Measurements from ENCODE around the gene ANTKMT. TPM values are rescaled to one million over a fixed set of nuclear protein-coding genes. Genes with fewer than 3 reads are reported as not detected.
A peak's percentile ranks its signal among the peaks of the same experiment; 100 is the strongest.

Gene ANTKMT
- total RNA-seq, 1 donor from 2014 or later, result 7.5 TPM

DNA sequence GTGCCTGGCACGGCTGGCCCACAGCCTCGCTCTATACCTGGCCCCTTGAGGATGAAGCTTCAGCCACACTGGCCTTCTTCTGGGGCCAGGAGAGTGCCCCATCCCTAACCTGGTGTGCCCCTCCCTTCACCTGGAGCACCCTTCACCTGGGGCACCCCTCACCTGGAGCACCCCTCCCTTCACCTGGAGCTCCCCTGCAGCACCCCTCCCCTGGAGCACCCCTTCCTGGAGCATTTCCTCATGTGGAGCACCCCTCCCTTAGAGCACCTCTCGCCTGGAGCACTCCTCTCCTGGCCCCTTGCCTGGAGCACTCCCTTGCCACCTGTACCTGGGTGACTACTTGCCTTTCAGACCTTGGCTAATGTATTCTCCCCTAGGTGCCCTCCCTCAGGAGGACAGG lies 12.9 kb upstream of the ANTKMT start:
- Histone ChIP-seq H3K36me3 (no peaks in the 10 kb centered on the region), H3K79me2 (ENCODE audit: low read depth) (no peaks in the 10 kb centered on the region), H3F3A (ENCODE audit: low read depth) (peaks cover 29% of the 10 kb centered on the region), H2AFZ (replicated peaks) (no peak overlapping the region), H3K4me2 (no peak overlapping the region), H3K4me3 (no peak overlapping the region), H4K20me1 (ENCODE audit: low read depth) (peaks cover 48% of the 10 kb centered on the region), H3K9me3 (ENCODE audit: low read depth) (no peaks in the 10 kb centered on the region), H3K4me1 (peaks cover 6% of the 10 kb centered on the region), H3K27ac (no peak overlapping the region), H3K27me3 (peaks cover 99% of the 10 kb centered on the region), H3K9ac (no peak overlapping the region)
- H3K36me3 Mint-ChIP-seq, result no peaks in the 10 kb centered on the region
- no peaks in the 10 kb centered on the region for H3K9me3 Mint-ChIP-seq
- H3K27ac Mint-ChIP-seq, result no peak overlapping the region
- DNase-seq (ENCODE audit: low spot score), result no peak
- TF ChIP-seq EZH2 (IDR thresholded peaks at IDR 0.05), result no peak
- no peak for TF ChIP-seq EZH2phosphoT487 (IDR thresholded peaks at IDR 0.05)
- TF ChIP-seq, protein P1, sequence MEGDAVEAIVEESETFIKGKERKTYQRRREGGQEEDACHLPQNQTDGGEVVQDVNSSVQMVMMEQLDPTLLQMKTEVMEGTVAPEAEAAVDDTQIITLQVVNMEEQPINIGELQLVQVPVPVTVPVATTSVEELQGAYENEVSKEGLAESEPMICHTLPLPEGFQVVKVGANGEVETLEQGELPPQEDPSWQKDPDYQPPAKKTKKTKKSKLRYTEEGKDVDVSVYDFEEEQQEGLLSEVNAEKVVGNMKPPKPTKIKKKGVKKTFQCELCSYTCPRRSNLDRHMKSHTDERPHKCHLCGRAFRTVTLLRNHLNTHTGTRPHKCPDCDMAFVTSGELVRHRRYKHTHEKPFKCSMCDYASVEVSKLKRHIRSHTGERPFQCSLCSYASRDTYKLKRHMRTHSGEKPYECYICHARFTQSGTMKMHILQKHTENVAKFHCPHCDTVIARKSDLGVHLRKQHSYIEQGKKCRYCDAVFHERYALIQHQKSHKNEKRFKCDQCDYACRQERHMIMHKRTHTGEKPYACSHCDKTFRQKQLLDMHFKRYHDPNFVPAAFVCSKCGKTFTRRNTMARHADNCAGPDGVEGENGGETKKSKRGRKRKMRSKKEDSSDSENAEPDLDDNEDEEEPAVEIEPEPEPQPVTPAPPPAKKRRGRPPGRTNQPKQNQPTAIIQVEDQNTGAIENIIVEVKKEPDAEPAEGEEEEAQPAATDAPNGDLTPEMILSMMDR (IDR thresholded peaks at IDR 0.05), result no peak
- peaks cover 34% of the 10 kb centered on the region for H3K4me1 Mint-ChIP-seq
- peak overlapping the region; percentile 63 for H3K4me3 Mint-ChIP-seq
- peaks cover 39% of the 10 kb centered on the region for H3K27me3 Mint-ChIP-seq (ENCODE audit: insufficient read depth, low read depth)

DNA sequence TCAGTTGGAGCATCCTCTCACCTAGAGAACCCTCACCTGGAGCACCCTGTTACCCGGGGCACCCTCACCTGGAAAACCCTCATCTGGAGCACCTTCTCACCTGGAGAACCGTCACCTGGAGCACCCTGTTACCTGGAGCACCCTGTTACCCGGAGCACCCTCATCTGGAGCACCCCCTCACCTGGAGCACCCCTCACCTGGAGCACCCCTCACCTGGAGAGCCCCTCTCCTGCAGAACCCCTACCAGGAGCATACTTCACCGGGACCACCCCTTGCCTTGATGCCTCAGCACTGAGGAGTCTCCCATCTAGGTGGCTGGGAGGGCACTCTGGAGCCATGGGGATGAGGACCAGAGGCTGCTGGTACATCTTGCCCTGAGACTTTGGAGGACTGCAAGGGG lies 12.0 kb upstream of the ANTKMT start:
- Histone ChIP-seq H3K4me1 (peaks cover 6% of the 10 kb centered on the region), H3K4me2 (no peak overlapping the region), H3K9me3 (ENCODE audit: low read depth) (no peaks in the 10 kb centered on the region), H2AFZ (replicated peaks) (no peak overlapping the region), H3K4me3 (no peak overlapping the region), H3F3A (ENCODE audit: low read depth) (peaks cover 34% of the 10 kb centered on the region), H3K79me2 (ENCODE audit: low read depth) (no peaks in the 10 kb centered on the region), H4K20me1 (ENCODE audit: low read depth) (peaks cover 38% of the 10 kb centered on the region), H3K27ac (no peak overlapping the region), H3K9ac (no peak overlapping the region), H3K27me3 (peaks cover 99% of the 10 kb centered on the region), H3K36me3 (no peaks in the 10 kb centered on the region)
- TF ChIP-seq EZH2 (IDR thresholded peaks at IDR 0.05) (no peak), EZH2phosphoT487 (IDR thresholded peaks at IDR 0.05) (no peak)
- TF ChIP-seq, protein P1 (IDR thresholded peaks at IDR 0.05), result no peak
- no peaks in the 10 kb centered on the region for H3K9me3 Mint-ChIP-seq
- H3K4me3 Mint-ChIP-seq, result peak overlapping the region; percentile 78
- DNase-seq (ENCODE audit: low spot score), result no peak
- H3K4me1 Mint-ChIP-seq, result peaks cover 38% of the 10 kb centered on the region
- H3K27ac Mint-ChIP-seq, result no peak overlapping the region
- H3K27me3 Mint-ChIP-seq (ENCODE audit: insufficient read depth, low read depth), result peaks cover 35% of the 10 kb centered on the region
- no peaks in the 10 kb centered on the region for H3K36me3 Mint-ChIP-seq

DNA sequence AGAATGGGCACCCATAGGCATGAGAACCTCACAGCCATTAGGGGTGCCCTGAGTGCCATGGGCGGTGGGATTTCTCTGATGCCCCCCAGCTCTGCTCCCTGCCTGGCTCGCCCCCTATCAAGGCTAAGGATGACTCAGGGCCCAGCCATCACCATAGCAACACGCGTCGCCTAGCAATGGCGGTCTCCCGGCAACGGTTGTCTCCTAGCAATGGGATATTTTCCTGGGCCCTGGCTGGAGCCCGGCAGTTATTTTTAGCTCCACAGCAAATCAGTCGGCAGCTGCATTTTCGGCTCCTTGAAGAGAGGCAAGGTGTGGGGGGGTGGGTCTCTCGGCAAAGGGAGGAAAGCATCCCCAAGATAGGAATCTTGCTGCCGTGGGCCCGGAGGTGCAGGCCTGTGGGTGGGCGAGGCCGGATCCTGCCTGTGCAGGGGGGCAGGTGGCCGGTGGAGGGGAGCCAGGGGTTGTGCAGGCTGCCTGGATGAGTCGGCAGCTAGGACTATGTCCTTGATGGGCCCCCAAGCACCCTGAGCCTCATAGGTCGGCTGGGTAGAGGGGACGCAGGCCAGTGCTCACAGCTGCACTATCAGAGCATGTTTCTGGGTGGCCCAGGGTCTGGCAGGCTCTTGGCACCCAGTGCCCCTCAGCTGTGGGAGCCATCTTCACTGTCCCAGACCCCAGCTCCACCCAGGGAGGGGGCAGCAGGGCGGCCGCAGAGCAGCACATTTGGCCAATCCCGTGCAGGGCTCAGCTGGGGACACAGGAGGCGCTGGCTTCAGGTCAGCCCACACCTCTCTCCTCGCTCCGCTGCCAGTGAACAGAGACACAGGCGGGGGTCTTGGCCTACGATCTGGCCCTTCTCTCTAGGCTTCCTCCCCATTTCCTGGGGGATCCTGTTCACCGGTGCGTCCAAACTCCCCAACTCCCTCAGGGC lies 11.1 kb upstream of the ANTKMT start:
- H3K9me3 ChIP-seq (ENCODE audit: low read depth), result no peaks in the 10 kb centered on the region
- no peak overlapping the region for H2AFZ ChIP-seq (replicated peaks)
- no peaks in the 10 kb centered on the region for H3K9me3 Mint-ChIP-seq
- peak overlapping the region; percentile 21 for H3K4me2 ChIP-seq
- no peaks in the 10 kb centered on the region for H3K79me2 ChIP-seq (ENCODE audit: low read depth)
- H3K4me3 Mint-ChIP-seq, result peak overlapping the region; percentile 78
- H3F3A ChIP-seq (ENCODE audit: low read depth), result peaks cover 33% of the 10 kb centered on the region
- H3K36me3 Mint-ChIP-seq, result no peaks in the 10 kb centered on the region
- DNase-seq (ENCODE audit: low spot score), result peak; percentile 83
- no peaks in the 10 kb centered on the region for H3K36me3 ChIP-seq
- no peak overlapping the region for H3K4me3 ChIP-seq
- peaks cover 27% of the 10 kb centered on the region for H3K27me3 Mint-ChIP-seq (ENCODE audit: insufficient read depth, low read depth)
- H3K4me1 Mint-ChIP-seq, result peaks cover 41% of the 10 kb centered on the region
- H3K27me3 ChIP-seq, result peaks cover 98% of the 10 kb centered on the region
- H3K27ac ChIP-seq, result no peak overlapping the region
- peaks cover 10% of the 10 kb centered on the region for H3K4me1 ChIP-seq
- TF ChIP-seq, protein P1 (IDR thresholded peaks at IDR 0.05), result peak; percentile 15
- TF ChIP-seq EZH2 (IDR thresholded peaks at IDR 0.05), result no peak
- no peak for TF ChIP-seq EZH2phosphoT487 (IDR thresholded peaks at IDR 0.05)
- no peak overlapping the region for H3K9ac ChIP-seq
- H4K20me1 ChIP-seq (ENCODE audit: low read depth), result peaks cover 30% of the 10 kb centered on the region
- H3K27ac Mint-ChIP-seq, result peak overlapping the region; percentile 92
